ENCODE data around the gene APAF1. TPM values are rescaled to one million over a fixed set of nuclear protein-coding genes. Genes with fewer than 3 reads are reported as not detected.

APAF1 gene
- total RNA-seq, 4 donors from 2014 or later: 5.7 to 8.5 (median 6.5) TPM

GRCh38 chr12:98770230-98770629, 125.1 kb downstream of the APAF1 start:
- DNase-seq (ENCODE audit: low spot score in 2 of 2): no peak
- TF ChIP-seq, protein P1, sequence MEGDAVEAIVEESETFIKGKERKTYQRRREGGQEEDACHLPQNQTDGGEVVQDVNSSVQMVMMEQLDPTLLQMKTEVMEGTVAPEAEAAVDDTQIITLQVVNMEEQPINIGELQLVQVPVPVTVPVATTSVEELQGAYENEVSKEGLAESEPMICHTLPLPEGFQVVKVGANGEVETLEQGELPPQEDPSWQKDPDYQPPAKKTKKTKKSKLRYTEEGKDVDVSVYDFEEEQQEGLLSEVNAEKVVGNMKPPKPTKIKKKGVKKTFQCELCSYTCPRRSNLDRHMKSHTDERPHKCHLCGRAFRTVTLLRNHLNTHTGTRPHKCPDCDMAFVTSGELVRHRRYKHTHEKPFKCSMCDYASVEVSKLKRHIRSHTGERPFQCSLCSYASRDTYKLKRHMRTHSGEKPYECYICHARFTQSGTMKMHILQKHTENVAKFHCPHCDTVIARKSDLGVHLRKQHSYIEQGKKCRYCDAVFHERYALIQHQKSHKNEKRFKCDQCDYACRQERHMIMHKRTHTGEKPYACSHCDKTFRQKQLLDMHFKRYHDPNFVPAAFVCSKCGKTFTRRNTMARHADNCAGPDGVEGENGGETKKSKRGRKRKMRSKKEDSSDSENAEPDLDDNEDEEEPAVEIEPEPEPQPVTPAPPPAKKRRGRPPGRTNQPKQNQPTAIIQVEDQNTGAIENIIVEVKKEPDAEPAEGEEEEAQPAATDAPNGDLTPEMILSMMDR (IDR thresholded peaks at IDR 0.05): no peak
- 85 to 87% methylated on average over 4 of the region's 4 CpGs for WGBS, 2 donors
- H3K4me3 ChIP-seq (ENCODE audit: low read depth, poor library complexity, severe bottlenecking): no peak overlapping the region
- intact Hi-C loops (cut with DNase I; ENCODE audit: low total_unique reads): no loop called here

DNA sequence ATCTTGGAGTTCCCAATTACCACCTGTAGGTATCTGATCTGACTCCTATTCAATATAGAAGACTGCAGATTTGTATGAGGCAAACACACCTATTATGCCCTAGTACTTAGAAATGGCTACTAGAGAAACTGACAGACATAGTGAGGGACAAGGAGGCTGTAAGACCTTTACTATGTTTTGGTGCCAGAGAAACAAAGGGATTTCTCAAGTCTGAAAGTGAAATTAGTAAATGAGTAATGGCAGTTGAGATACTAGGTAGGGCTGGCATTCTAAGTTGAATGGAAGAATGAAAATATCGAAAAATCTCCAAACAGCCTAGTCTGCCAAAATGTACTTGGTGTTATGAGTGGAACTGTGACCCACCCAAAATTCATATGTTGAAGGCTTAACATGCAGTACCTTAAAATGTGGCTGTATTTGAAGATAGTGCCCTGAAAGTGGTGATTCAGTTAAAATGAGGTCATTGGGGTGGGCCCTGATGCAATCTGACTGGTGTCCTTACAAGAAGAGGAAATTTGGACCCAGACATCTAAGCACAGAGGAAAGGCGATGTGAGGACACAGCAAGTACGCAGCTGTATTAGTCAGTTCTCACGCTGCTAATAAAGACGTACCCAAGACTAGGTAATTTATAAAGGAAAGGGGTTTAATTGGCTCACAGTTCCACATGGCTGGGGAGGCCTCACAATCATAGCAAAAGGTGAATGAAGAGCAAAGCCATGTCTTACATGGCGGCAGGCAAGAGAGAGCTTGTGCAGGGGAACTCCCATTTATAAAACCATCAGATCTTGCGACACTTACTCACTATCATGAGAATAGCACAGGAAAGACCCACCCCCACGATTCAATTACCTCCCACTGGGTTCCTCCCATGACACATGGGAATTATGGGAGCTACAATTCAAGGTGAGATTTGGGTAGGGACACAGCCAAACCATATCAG, 127.0 kb downstream of the APAF1 start:
- intact Hi-C loops (cut with DNase I; ENCODE audit: low total_unique reads): no loop called here
- WGBS, 2 donors: 91 to 92% methylated on average over 8 of the region's 8 CpGs

GRCh38 chr12:98772818-98773217, 127.7 kb downstream of the APAF1 start:
- H3K4me3 ChIP-seq (ENCODE audit: low read depth, poor library complexity, severe bottlenecking): no peak overlapping the region
- no peak for DNase-seq (ENCODE audit: low spot score in 2 of 2)
- intact Hi-C loops (cut with DNase I; ENCODE audit: low total_unique reads): no loop called here
- no peak for TF ChIP-seq POLR2A (IDR thresholded peaks at IDR 0.05)
- TF ChIP-seq, protein P1 (IDR thresholded peaks at IDR 0.05): no peak
- 83 to 88% methylated on average over 3 of the region's 3 CpGs for WGBS, 2 donors

More for the DNA sequence above, 127.0 kb downstream of the APAF1 start:
- H3K4me3 ChIP-seq (ENCODE audit: low read depth, poor library complexity, severe bottlenecking): no peak overlapping the region
- no peak for DNase-seq (ENCODE audit: low spot score in 2 of 2)
- no peak for TF ChIP-seq POLR2A (IDR thresholded peaks at IDR 0.05)
- TF ChIP-seq, protein P1 (IDR thresholded peaks at IDR 0.05): no peak

DNA sequence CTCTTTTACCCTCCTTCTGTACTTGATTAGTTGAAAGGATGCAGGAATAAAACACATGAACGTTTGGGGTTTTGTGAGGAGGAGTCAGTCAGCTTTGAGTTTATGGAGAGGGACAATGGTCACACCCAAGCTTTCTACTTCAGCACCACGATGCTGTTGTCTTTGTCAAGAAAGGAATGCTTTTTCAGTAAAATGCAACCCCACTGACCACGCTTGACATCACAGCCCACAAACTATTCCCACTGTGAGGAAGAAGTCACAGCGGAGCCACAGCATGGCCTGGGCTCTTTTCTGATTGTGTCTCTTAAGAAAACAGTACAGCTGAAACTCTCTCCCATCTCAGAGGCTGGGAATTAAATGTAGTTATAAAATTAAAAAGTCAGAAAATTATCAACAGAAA, 135.2 kb downstream of the APAF1 start:
- 53 to 60% methylated on average over 4 of the region's 4 CpGs for WGBS, 2 donors
- DNase-seq (ENCODE audit: low spot score in 2 of 2): no peak

DNA sequence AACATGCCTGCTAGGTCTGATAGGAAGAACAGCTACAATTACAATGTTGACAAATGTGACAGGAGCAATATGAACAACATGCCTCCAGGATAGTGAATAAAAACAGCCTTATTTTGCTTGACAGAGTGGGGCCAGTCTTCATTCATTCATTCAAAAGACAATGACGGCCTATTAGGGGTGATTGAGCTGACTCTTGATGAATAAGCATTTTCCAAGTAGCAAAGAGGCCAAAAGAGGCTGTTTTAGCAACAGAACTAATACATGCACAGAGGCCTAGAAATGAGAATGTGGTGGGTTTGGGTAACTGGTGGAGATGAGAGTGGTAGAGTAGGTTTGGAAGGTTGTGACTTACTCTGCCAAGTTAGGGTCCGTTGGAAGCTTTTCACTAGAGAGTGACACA, 138.3 kb downstream of the APAF1 start:
- TF ChIP-seq, protein P1 (IDR thresholded peaks at IDR 0.05): no peak
- no peak for TF ChIP-seq POLR2A (IDR thresholded peaks at IDR 0.05)
- WGBS, 2 donors: 87 to 89% methylated on average over 2 of the region's 2 CpGs
- intact Hi-C loops (cut with DNase I; ENCODE audit: low total_unique reads): no loop called here
- H3K4me3 ChIP-seq (ENCODE audit: low read depth, poor library complexity, severe bottlenecking): no peak overlapping the region
- DNase-seq (ENCODE audit: low spot score in 2 of 2): no peak

More for the DNA sequence above, 135.2 kb downstream of the APAF1 start:
- intact Hi-C loops (cut with DNase I; ENCODE audit: low total_unique reads): no loop called here
- H3K4me3 ChIP-seq (ENCODE audit: low read depth, poor library complexity, severe bottlenecking): no peak overlapping the region
- TF ChIP-seq, protein P1 (IDR thresholded peaks at IDR 0.05): no peak
- TF ChIP-seq POLR2A (IDR thresholded peaks at IDR 0.05): no peak

Other genes starting within 250 kb of the APAF1 start
- gene TMPO, start 129.7 kb upstream of the APAF1 start, total RNA-seq: 10 to 100 TPM; 43.1 to 62.9 (median 54.8) TPM
- 100 to 1,000 TPM; 371 to 467 (median 424) TPM for gene SLC25A3, start 51.6 kb upstream of the APAF1 start, total RNA-seq
- 1 to 10 TPM in 3 of 4 donors, under 1 TPM in 1; 0.42 to 5.3 (median 3.2) TPM for gene IKBIP, start 502 bp upstream of the APAF1 start, total RNA-seq

All from lower leg skin (tissue), 4 donors.